Left renal cortex interstitium (tissue), 4 donors: ENCODE measurements around the gene MTFP1. TPM values are rescaled to one million over a fixed set of nuclear protein-coding genes. Genes with fewer than 3 reads are reported as not detected.

Source experiments
- DNase-seq, 4 donors: peaks; one replicate each; pipeline ENCODE4 v3.0.0-alpha.2; 2013; ENCODE audit warnings: low read depth in 4 of 4, low spot score in 2 of 4, missing footprints in 1 of 4
- polyA plus RNA-seq, 4 donors: library from polyadenylated mRNA; unstranded; fragments of 120-200 nt; gene quantifications; one replicate each; pipeline ENCODE4 v1.2.1, GENCODE V29; 2013; ENCODE audit not compliant: insufficient read length in 4 of 4

Gene MTFP1
- polyA plus RNA-seq: 10 to 100 TPM in 3 of 4 donors, 1 to 10 TPM in 1; 8.4 to 12.8 (median 12.2) TPM

- peak in 2 of 4 donors; percentile 56 to 62 for DNase-seq
These were observed at the start of gene MTFP1 for GRCh38 chr22:30425616-30426387. Gene MTFP1, plus strand, starts transcription at chr22:30425768. Its CDS starts 112 bp downstream, at chr22:30425880.

- no peak for DNase-seq
These were observed 45.6 kb upstream of the MTFP1 start for GRCh38 chr22:30380011-30380410.

GRCh38 chr22:30381264-30381663 is 44.3 kb upstream of the MTFP1 start:
- no peak for DNase-seq

GRCh38 chr22:30382340-30382739 is 43.2 kb upstream of the MTFP1 start:
- DNase-seq: no peak

GRCh38 chr22:30383061-30383460 is 42.5 kb upstream of the MTFP1 start:
- DNase-seq: no peak

- DNase-seq: no peak
These were observed 39.6 kb upstream of the MTFP1 start for GRCh38 chr22:30385942-30386341.

GRCh38 chr22:30386608-30386959 is 39.0 kb upstream of the MTFP1 start:
- DNase-seq: no peak

GRCh38 chr22:30386960-30387827 is 38.4 kb upstream of the MTFP1 start, which contains the start of gene RNF215:
Gene RNF215, minus strand, starts transcription at chr22:30387411. Its CDS starts 98 bp downstream, at chr22:30387313.
- DNase-seq: peak in 3 of 4 donors; percentile 71 to 77 (median 77)

- no peak for DNase-seq
These were observed 34.4 kb upstream of the MTFP1 start for GRCh38 chr22:30390974-30391691.

GRCh38 chr22:30392661-30393321 is 32.8 kb upstream of the MTFP1 start:
- no peak for DNase-seq

- DNase-seq: no peak
These were observed 32.3 kb upstream of the MTFP1 start for GRCh38 chr22:30393322-30393680.

GRCh38 chr22:30393885-30394284 is 31.7 kb upstream of the MTFP1 start:
- no peak for DNase-seq

- DNase-seq: no peak
These were observed 28.5 kb upstream of the MTFP1 start, which contains the start of gene SEC14L2 for GRCh38 chr22:30396871-30397655. Gene SEC14L2, plus strand, starts transcription at chr22:30397018. Its CDS starts 99 bp downstream, at chr22:30397117.

GRCh38 chr22:30397656-30398635 is 27.6 kb upstream of the MTFP1 start:
- no peak for DNase-seq

GRCh38 chr22:30398685-30399680 is 26.6 kb upstream of the MTFP1 start:
- DNase-seq: no peak

- no peak for DNase-seq
These were observed 25.9 kb upstream of the MTFP1 start for GRCh38 chr22:30399718-30400117.

- DNase-seq: no peak
These were observed 25.4 kb upstream of the MTFP1 start for GRCh38 chr22:30400159-30400558.
